GM23338 (cell line): ENCODE results near the gene FOXP4.

ENCODE experiments used
- CREB1 ChIP-seq: fragments of 250-450 bp; sonication (Bioruptor Pico); IDR thresholded peaks from 2 replicates; pipeline ENCODE4 v1.5.0; 2020; ENCODE audit warnings: low read depth, mild to moderate bottlenecking, moderate library complexity
- CTCF ChIP-seq, 2 experiments: fragments of 200-600 bp in 1 of 2; sonication (generic) in 1 of 2; conservative IDR thresholded peaks; 2 replicates each; pipeline versions ENCODE4 v1.5.1 to v1.6.1; 2016 to 2017; ENCODE audit warnings: antibody characterized with exemption in 2 of 2, low read depth in 2 of 2, mild to moderate bottlenecking in 2 of 2, moderate library complexity in 1 of 2
- EZH2 ChIP-seq: fragments of 200-600 bp; sonication (generic); IDR thresholded peaks from one replicate; pipeline ENCODE4 v1.8.0; 2017; ENCODE audit warnings: antibody characterized with exemption, mild to moderate bottlenecking, low read depth; ENCODE audit not compliant: unreplicated experiment
- EZH2phosphoT487 ChIP-seq: fragments of 200-600 bp; sonication (generic); IDR thresholded peaks from one replicate; pipeline ENCODE4 v1.8.1; 2018; ENCODE audit warnings: antibody characterized with exemption; ENCODE audit not compliant: unreplicated experiment
- JUNB ChIP-seq: IDR thresholded peaks from one replicate; pipeline ENCODE4 v1.6.1; 2016; ENCODE audit warnings: antibody characterized with exemption; ENCODE audit not compliant: unreplicated experiment
- NANOG ChIP-seq: IDR thresholded peaks from 2 replicates; pipeline ENCODE4 v1.6.1; 2016; ENCODE audit warnings: antibody characterized with exemption, borderline replicate concordance
- POLR2AphosphoS5 ChIP-seq: IDR thresholded peaks from 2 replicates; pipeline ENCODE4 v1.6.1; 2016; ENCODE audit warnings: antibody characterized with exemption, low read depth
- REST ChIP-seq: IDR thresholded peaks from one replicate; pipeline ENCODE4 v1.6.1; 2018; ENCODE audit warnings: antibody characterized with exemption; ENCODE audit not compliant: unreplicated experiment
- STAT1 ChIP-seq: IDR thresholded peaks from one replicate; pipeline ENCODE4 v1.6.1; 2016; ENCODE audit warnings: antibody characterized with exemption; ENCODE audit not compliant: unreplicated experiment
- ZNF331 ChIP-seq: fragments of 250-450 bp; sonication (Bioruptor Pico); IDR thresholded peaks from 2 replicates; pipeline ENCODE4 v1.5.0; 2020; ENCODE audit warnings: low read depth, mild to moderate bottlenecking, moderate library complexity
- ZNF462 ChIP-seq: fragments of 250-450 bp; sonication (Bioruptor Pico); IDR thresholded peaks from 2 replicates; pipeline ENCODE4 v1.5.0; 2020; ENCODE audit warnings: mild to moderate bottlenecking, moderate library complexity

GRCh38 chr6:41644297-41644879 is 98.2 kb downstream of the FOXP4 start:
- TF ChIP-seq CTCF (conservative IDR thresholded peaks at IDR 0.05; ENCODE audit: low read depth in 2 of 2) (no peak), NANOG (no peak), EZH2 (no peak), POLR2AphosphoS5 (no peak), EZH2phosphoT487 (no peak), JUNB (no peak), ZNF331 (no peak), REST (no peak), STAT1 (no peak), CREB1 (CRISPR knock-in tag) (no peak), ZNF462 (CRISPR knock-in tag) (no peak)
